SKM-1 treated with dmso at 0.1 percent for 144 hours (cell line): Measurements from ENCODE around the gene PAN3.

Experiments
- DNase-seq: peaks from one replicate; lab custom pipeline; 2025; ENCODE audit not compliant: unreplicated experiment; lab: John Stamatoyannopoulos, UW

The PAN3 gene

GRCh38 chr13:28336193-28336657 is 197.9 kb downstream of the PAN3 start:
- DNase-seq: no peak

GRCh38 chr13:28337166-28338005 is 199.0 kb downstream of the PAN3 start:
- no peak for DNase-seq

- no peak for DNase-seq
Measured at GRCh38 chr13:28338006-28338574, 199.7 kb downstream of the PAN3 start.

- no peak for DNase-seq
Measured at GRCh38 chr13:28338742-28339141, 200.4 kb downstream of the PAN3 start.

GRCh38 chr13:28339419-28339818 is 201.1 kb downstream of the PAN3 start:
- DNase-seq: no peak

- no peak for DNase-seq
Measured at GRCh38 chr13:28340272-28340793, 202.0 kb downstream of the PAN3 start.

GRCh38 chr13:28342251-28342650 is 203.9 kb downstream of the PAN3 start:
- no peak for DNase-seq

GRCh38 chr13:28344163-28344562 is 205.8 kb downstream of the PAN3 start:
- DNase-seq: no peak
